Measurements from ENCODE around the gene ZNF316.

- no peak for TF ChIP-seq CTCF (IDR thresholded peaks at IDR 0.05)
- no peak for TF ChIP-seq REST (IDR thresholded peaks at IDR 0.05; ENCODE audit: low read depth, low read length)
- no peak; the same call in 1 of the 2 replicates for TF ChIP-seq POLR2AphosphoS5 (IDR thresholded peaks at IDR 0.05; ENCODE audit: low read depth, low read length)
- no peak for TF ChIP-seq USF1 (IDR thresholded peaks at IDR 0.05; ENCODE audit: borderline replicate concordance, low read depth)
- no peak for TF ChIP-seq GABPA (IDR thresholded peaks at IDR 0.05; ENCODE audit: low read depth)
- no peak for TF ChIP-seq EZH2phosphoT487 (IDR thresholded peaks at IDR 0.05; ENCODE audit: borderline replicate concordance, low read depth)
- no peak for TF ChIP-seq RXRA (IDR thresholded peaks at IDR 0.05; ENCODE audit: borderline replicate concordance, low read depth)
- no peak for TF ChIP-seq TEAD4 (IDR thresholded peaks at IDR 0.05; ENCODE audit: borderline replicate concordance, insufficient read depth)
- no peak for TF ChIP-seq YY1 (IDR thresholded peaks at IDR 0.05; ENCODE audit: low read depth)
Observed at GRCh38 chr7:6691103-6691502, 54.0 kb downstream of the ZNF316 start.
